Esophagus squamous epithelium (tissue), 4 donors: ENCODE results near the gene BICDL2.

Experiments
- CTCF ChIP-seq, 6 experiments: fragments of 450-650 bp in 4 of 6; fragments of 200-600 bp in 2 of 6; sonication (generic) in 2 of 6; IDR thresholded peaks; one replicate each; pipeline ENCODE4 v1.5.1; 2016 to 2019; ENCODE audit warnings: antibody characterized with exemption in 6 of 6, mild to moderate bottlenecking in 4 of 6, moderate library complexity in 4 of 6
- POLR2A ChIP-seq, 4 donors: fragments of 450-650 bp; IDR thresholded peaks; one replicate each; pipeline ENCODE4 v1.6.1; 2017; ENCODE audit warnings: antibody characterized with exemption in 4 of 4, mild to moderate bottlenecking in 4 of 4, moderate library complexity in 3 of 4

- TF ChIP-seq CTCF (IDR thresholded peaks at IDR 0.05) = no peak
- no peak for TF ChIP-seq POLR2A (IDR thresholded peaks at IDR 0.05)
These were observed 13.7 kb upstream of the BICDL2 start for GRCh38 chr16:3050487-3050886.
